ENCODE results near the gene CRABP2. TPM values are rescaled to one million over a fixed set of nuclear protein-coding genes. Genes with fewer than 3 reads are reported as not detected.

The CRABP2 gene
- total and polyA plus RNA-seq, 2 of the 13 experiments (the other 11 are each of a cell fraction or from before 2014, with no cell fraction given), result 0.40 to 0.60 TPM

DNA sequence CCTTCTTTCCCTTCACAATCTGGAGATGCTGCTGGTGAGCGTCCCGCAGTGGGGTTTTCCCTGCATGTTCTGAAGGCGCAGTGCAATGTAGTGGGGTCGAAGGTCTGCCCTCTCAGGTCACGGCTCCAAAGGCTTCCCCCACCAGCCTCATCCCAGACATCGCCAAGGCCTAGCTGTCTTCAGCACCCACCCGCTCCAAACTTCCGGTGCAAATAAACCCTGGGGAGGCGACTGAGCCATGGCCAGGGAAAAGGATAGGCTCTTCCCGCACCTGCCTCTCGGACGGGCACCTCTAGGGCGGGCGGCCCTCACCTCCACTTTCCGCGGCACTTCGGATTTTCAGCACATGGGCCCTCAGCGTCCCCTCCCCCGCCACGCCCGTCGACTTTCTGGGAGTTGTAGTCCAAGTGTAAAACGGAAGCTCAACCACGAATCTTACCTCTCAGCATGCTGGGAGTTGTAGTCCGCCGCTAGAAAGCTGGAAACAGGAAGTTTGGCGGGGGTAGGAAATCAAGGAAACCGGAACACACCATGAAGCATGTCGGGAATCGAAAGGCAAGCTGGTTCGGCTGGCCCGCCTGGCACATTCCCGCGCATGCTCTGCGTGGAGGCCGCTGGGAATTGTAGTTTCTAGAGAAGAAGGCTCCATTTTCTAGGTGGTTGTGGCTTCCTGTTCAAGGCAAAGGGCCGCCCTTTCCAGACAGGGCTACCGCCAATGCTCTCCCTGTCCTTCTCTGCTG lies 35.5 kb upstream of the CRABP2 start, which contains the start of gene MRPL24 (continued):
- TF ChIP-seq, protein P1, sequence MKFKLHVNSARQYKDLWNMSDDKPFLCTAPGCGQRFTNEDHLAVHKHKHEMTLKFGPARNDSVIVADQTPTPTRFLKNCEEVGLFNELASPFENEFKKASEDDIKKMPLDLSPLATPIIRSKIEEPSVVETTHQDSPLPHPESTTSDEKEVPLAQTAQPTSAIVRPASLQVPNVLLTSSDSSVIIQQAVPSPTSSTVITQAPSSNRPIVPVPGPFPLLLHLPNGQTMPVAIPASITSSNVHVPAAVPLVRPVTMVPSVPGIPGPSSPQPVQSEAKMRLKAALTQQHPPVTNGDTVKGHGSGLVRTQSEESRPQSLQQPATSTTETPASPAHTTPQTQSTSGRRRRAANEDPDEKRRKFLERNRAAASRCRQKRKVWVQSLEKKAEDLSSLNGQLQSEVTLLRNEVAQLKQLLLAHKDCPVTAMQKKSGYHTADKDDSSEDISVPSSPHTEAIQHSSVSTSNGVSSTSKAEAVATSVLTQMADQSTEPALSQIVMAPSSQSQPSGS (CRISPR knock-in tag; IDR thresholded peaks at IDR 0.05), result peak; percentile 81
- TF ChIP-seq ZFY (CRISPR knock-in tag; IDR thresholded peaks at IDR 0.05), result peak; percentile 98
- TF ChIP-seq ZZZ3 (CRISPR knock-in tag; IDR thresholded peaks at IDR 0.05; ENCODE audit: borderline replicate concordance), result peak; percentile 95; the same call in 1 of the 2 replicates
- peak; percentile 81 for TF ChIP-seq KMT2B (CRISPR knock-in tag; IDR thresholded peaks at IDR 0.05)
- TF ChIP-seq ZNF614 (CRISPR knock-in tag; IDR thresholded peaks at IDR 0.05; ENCODE audit: borderline replicate concordance), result no peak; the same call in 1 of the 2 replicates
- TF ChIP-seq ZBTB38 (CRISPR knock-in tag; IDR thresholded peaks at IDR 0.05), result peak; percentile 90
- TF ChIP-seq NR0B2 (CRISPR knock-in tag; IDR thresholded peaks at IDR 0.05), result 0 out of 2 replicates have a peak, but pooled peaks have one; percentile 42
- TF ChIP-seq, protein P2, sequence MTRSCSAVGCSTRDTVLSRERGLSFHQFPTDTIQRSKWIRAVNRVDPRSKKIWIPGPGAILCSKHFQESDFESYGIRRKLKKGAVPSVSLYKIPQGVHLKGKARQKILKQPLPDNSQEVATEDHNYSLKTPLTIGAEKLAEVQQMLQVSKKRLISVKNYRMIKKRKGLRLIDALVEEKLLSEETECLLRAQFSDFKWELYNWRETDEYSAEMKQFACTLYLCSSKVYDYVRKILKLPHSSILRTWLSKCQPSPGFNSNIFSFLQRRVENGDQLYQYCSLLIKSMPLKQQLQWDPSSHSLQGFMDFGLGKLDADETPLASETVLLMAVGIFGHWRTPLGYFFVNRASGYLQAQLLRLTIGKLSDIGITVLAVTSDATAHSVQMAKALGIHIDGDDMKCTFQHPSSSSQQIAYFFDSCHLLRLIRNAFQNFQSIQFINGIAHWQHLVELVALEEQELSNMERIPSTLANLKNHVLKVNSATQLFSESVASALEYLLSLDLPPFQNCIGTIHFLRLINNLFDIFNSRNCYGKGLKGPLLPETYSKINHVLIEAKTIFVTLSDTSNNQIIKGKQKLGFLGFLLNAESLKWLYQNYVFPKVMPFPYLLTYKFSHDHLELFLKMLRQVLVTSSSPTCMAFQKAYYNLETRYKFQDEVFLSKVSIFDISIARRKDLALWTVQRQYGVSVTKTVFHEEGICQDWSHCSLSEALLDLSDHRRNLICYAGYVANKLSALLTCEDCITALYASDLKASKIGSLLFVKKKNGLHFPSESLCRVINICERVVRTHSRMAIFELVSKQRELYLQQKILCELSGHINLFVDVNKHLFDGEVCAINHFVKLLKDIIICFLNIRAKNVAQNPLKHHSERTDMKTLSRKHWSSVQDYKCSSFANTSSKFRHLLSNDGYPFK (CRISPR knock-in tag; IDR thresholded peaks at IDR 0.05; ENCODE audit: borderline replicate concordance), result peak; percentile 93; the same call in 1 of the 2 replicates
- peak; percentile 99 for TF ChIP-seq ZNF574 (CRISPR knock-in tag; IDR thresholded peaks at IDR 0.05)
- no peak for TF ChIP-seq TERF1 (CRISPR knock-in tag; IDR thresholded peaks at IDR 0.05)
- peak; percentile 84; the same call in 1 of the 2 replicates for TF ChIP-seq KDM5A (IDR thresholded peaks at IDR 0.05; ENCODE audit: borderline replicate concordance, low read length)
- TF ChIP-seq, protein P3, sequence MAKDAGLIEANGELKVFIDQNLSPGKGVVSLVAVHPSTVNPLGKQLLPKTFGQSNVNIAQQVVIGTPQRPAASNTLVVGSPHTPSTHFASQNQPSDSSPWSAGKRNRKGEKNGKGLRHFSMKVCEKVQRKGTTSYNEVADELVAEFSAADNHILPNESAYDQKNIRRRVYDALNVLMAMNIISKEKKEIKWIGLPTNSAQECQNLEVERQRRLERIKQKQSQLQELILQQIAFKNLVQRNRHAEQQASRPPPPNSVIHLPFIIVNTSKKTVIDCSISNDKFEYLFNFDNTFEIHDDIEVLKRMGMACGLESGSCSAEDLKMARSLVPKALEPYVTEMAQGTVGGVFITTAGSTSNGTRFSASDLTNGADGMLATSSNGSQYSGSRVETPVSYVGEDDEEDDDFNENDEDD (CRISPR knock-in tag; IDR thresholded peaks at IDR 0.05; ENCODE audit: borderline replicate concordance), result peak; percentile 77; the same call in 1 of the 2 replicates
- TF ChIP-seq ZNF768 (CRISPR knock-in tag; IDR thresholded peaks at IDR 0.05), result no peak; the same call in 1 of the 2 replicates
- TF ChIP-seq CREM (IDR thresholded peaks at IDR 0.05), result peak; percentile 100
- TF ChIP-seq CREM (CRISPR knock-in tag; IDR thresholded peaks at IDR 0.05), result no peak
- TF ChIP-seq ATRX (CRISPR knock-in tag; IDR thresholded peaks at IDR 0.05; ENCODE audit: borderline replicate concordance), result no peak
- TF ChIP-seq HMG20B (CRISPR knock-in tag; conservative IDR thresholded peaks at IDR 0.05), result no peak
